ENCODE measurements around the gene CRIP2.

The CRIP2 gene

DNA sequence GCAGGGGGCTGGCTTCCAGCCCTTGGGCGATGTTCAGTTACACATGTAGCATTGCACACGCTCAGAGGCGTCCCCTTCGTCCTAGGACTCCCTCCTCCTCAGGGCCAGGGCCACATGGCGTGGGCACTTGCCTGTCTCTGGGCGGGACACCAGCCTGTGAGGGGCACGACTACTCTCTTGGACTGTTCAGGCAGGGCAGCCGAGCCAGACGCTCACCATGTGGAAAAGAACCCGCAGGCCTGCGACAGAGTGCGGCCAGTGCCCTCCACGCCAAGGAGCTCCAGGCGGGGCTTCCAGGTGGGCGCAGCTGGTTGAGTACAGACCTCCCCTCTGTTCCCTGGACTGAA is 34.1 kb upstream of the CRIP2 start:
- no peaks in the 10 kb centered on the region for H3K9me3 ChIP-seq (ENCODE audit: low read depth, low read length)
- peaks cover 17% of the 10 kb centered on the region for H3K36me3 ChIP-seq (ENCODE audit: insufficient read depth, low read length)
- no peak overlapping the region for H3K9ac ChIP-seq (ENCODE audit: insufficient read length)
- no peak for DNase-seq (ENCODE audit: low read depth, low spot score)
- TF ChIP-seq FOXP2 (optimal IDR thresholded peaks at IDR 0.05; ENCODE audit: control extremely low read depth, extremely low read length, insufficient read depth) (no peak), POLR2AphosphoS5 (IDR thresholded peaks at IDR 0.05; ENCODE audit: borderline replicate concordance, low read depth, low read length) (no peak), EZH2 (IDR thresholded peaks at IDR 0.05) (no peak)
- H3K27ac ChIP-seq = no peak overlapping the region
- H3K4me3 ChIP-seq = no peak overlapping the region

DNA sequence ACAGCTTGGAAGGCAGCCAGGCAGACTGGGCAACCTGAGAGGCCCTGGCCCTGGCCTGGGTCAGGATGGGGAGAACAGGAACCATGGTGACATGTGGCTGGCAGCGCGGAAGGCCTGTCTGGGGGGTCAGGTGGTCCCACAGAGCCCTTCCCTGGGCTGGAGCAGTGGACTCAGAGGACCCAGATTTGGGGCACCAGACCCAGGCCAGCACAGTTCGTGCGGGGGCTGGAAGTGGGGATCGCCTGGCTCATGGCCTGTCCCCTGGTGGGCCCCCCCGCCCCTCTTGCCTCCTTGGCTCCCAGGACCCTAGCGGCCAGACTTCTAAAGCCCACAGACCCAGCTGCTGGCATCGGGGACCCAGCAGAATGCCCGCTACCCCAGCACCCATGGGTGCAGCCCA is 33.6 kb upstream of the CRIP2 start:
- TF ChIP-seq EZH2 (IDR thresholded peaks at IDR 0.05) = no peak
- no peak for TF ChIP-seq FOXP2 (optimal IDR thresholded peaks at IDR 0.05; ENCODE audit: control extremely low read depth, extremely low read length, insufficient read depth)
- TF ChIP-seq POLR2AphosphoS5 (IDR thresholded peaks at IDR 0.05; ENCODE audit: borderline replicate concordance, low read depth, low read length) = no peak
- no peak overlapping the region for H3K27ac ChIP-seq

DNA sequence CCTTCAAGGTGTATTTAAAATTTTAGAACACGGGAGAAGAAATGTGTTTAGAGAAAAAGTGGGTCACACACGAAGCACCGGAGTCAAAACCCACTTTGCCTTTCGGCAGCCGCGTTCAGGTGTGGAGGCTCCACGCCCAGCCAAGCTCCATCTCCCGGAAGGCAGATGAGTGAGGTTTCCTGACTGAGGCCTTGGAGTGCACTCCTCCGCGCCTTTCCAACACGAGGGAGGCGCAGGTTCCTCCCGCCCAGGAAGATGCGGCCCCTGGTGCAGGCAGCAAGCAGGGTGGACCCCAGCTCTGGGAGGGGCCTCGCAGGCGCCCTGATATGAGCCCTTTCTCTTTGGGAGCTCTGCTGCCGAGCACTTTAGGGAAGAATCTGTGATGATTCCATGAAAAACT is 32.5 kb upstream of the CRIP2 start:
- TF ChIP-seq FOXP2 (optimal IDR thresholded peaks at IDR 0.05; ENCODE audit: control extremely low read depth, extremely low read length, insufficient read depth) (no peak), EZH2 (IDR thresholded peaks at IDR 0.05) (no peak), POLR2AphosphoS5 (IDR thresholded peaks at IDR 0.05; ENCODE audit: borderline replicate concordance, low read depth, low read length) (no peak)
- DNase-seq (ENCODE audit: low read depth, low spot score) = no peak
- Histone ChIP-seq H3K4me3 (no peak overlapping the region), H3K9ac (ENCODE audit: insufficient read length) (no peak overlapping the region), H3K9me3 (ENCODE audit: low read depth, low read length) (no peaks in the 10 kb centered on the region), H3K36me3 (ENCODE audit: insufficient read depth, low read length) (peaks cover 8% of the 10 kb centered on the region), H3K27ac (no peak overlapping the region; the same call in 1 of the 2 replicates)

More for the DNA sequence above, 33.6 kb upstream of the CRIP2 start:
- Histone ChIP-seq H3K9me3 (ENCODE audit: low read depth, low read length) (no peaks in the 10 kb centered on the region), H3K4me3 (no peak overlapping the region), H3K36me3 (ENCODE audit: insufficient read depth, low read length) (peaks cover 17% of the 10 kb centered on the region), H3K9ac (ENCODE audit: insufficient read length) (no peak overlapping the region)
- no peak for DNase-seq (ENCODE audit: low read depth, low spot score)

DNA sequence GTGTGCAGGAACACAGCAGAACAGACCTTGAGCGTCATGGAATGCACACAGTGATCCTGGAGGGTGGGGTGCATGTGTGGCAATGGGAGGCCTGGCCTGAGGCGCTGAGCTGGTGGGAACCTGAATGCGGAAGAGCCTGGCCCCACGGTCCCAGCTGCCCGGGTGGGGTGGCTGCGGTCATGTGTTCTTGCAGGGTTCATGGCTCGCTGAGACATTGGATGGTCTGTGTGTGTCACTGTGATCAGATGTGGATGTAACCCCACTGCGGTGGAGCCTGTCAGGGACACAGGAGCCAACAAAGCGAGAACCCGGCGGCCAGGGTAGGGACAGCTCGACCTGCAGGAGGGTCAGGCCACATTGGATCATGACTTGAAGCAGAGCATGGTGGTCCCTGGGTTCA is 31.8 kb upstream of the CRIP2 start:
- Histone ChIP-seq H3K27ac (no peak overlapping the region; the same call in 1 of the 2 replicates), H3K9ac (ENCODE audit: insufficient read length) (no peak overlapping the region), H3K4me3 (no peak overlapping the region), H3K9me3 (ENCODE audit: low read depth, low read length) (no peaks in the 10 kb centered on the region), H3K36me3 (ENCODE audit: insufficient read depth, low read length) (peaks cover 8% of the 10 kb centered on the region)
- TF ChIP-seq EZH2 (IDR thresholded peaks at IDR 0.05) (no peak), FOXP2 (optimal IDR thresholded peaks at IDR 0.05; ENCODE audit: control extremely low read depth, extremely low read length, insufficient read depth) (no peak), POLR2AphosphoS5 (IDR thresholded peaks at IDR 0.05; ENCODE audit: borderline replicate concordance, low read depth, low read length) (no peak; the same call in 1 of the 2 replicates)
- DNase-seq (ENCODE audit: low read depth, low spot score) = no peak

DNA sequence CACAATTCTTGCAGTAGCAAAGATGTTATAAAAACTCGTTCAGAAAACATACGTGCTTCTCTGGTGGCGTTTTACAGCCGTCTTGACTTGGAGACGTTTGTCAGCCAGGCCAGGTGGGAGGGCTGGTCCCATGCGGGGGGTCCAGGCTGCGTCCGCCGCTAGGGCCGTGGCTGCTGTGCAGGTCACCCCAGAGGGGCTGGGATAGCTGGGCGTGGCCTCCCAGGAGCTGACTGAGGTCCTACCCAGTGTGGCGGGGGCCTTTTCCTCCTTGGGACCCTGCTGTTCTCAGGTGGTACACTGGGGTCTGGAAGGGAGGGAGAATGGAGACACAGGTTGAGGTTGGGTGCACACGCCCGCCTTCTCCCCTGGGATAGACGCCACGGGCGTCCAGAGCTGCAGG is 29.8 kb upstream of the CRIP2 start:
- Histone ChIP-seq H3K9me3 (ENCODE audit: low read depth, low read length) (no peaks in the 10 kb centered on the region), H3K9ac (ENCODE audit: insufficient read length) (no peak overlapping the region), H3K36me3 (ENCODE audit: insufficient read depth, low read length) (peaks cover 16% of the 10 kb centered on the region), H3K4me3 (no peak overlapping the region), H3K27ac (no peak overlapping the region)
- DNase-seq (ENCODE audit: low read depth, low spot score) = no peak
- no peak for TF ChIP-seq POLR2AphosphoS5 (IDR thresholded peaks at IDR 0.05; ENCODE audit: borderline replicate concordance, low read depth, low read length)
- no peak for TF ChIP-seq FOXP2 (optimal IDR thresholded peaks at IDR 0.05; ENCODE audit: control extremely low read depth, extremely low read length, insufficient read depth)
- no peak for TF ChIP-seq EZH2 (IDR thresholded peaks at IDR 0.05)

DNA sequence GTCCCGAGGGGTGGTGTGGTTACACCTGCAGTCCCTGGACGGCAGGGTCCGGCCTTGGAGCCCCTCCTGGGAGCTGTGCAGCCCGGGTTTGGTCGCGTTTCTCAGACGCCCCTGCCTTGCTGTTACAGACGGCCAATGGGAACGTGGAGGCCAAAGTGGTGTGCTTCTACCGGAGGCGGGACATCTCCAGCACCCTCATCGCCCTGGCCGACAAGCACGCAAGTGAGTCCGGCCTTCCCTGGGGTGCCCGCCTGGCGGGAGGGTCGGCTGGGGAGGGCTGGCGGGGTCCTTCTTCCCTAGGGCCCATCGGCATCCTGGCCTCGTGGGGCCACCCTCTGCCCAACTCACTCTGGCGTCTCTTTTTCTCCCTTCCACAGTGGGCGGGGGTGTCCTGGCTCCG is 29.3 kb upstream of the CRIP2 start:
- no peak for TF ChIP-seq FOXP2 (optimal IDR thresholded peaks at IDR 0.05; ENCODE audit: control extremely low read depth, extremely low read length, insufficient read depth)
- TF ChIP-seq EZH2 (IDR thresholded peaks at IDR 0.05) = no peak
- no peak; the same call in 1 of the 2 replicates for TF ChIP-seq POLR2AphosphoS5 (IDR thresholded peaks at IDR 0.05; ENCODE audit: borderline replicate concordance, low read depth, low read length)
- H3K4me3 ChIP-seq = no peak overlapping the region
- H3K36me3 ChIP-seq (ENCODE audit: insufficient read depth, low read length) = peaks cover 19% of the 10 kb centered on the region
- peak overlapping the region; percentile 31; the same call in 1 of the 2 replicates for H3K27ac ChIP-seq
- no peak overlapping the region for H3K9ac ChIP-seq (ENCODE audit: insufficient read length)
- H3K9me3 ChIP-seq (ENCODE audit: low read depth, low read length) = no peaks in the 10 kb centered on the region
- no peak for DNase-seq (ENCODE audit: low read depth, low spot score)

DNA sequence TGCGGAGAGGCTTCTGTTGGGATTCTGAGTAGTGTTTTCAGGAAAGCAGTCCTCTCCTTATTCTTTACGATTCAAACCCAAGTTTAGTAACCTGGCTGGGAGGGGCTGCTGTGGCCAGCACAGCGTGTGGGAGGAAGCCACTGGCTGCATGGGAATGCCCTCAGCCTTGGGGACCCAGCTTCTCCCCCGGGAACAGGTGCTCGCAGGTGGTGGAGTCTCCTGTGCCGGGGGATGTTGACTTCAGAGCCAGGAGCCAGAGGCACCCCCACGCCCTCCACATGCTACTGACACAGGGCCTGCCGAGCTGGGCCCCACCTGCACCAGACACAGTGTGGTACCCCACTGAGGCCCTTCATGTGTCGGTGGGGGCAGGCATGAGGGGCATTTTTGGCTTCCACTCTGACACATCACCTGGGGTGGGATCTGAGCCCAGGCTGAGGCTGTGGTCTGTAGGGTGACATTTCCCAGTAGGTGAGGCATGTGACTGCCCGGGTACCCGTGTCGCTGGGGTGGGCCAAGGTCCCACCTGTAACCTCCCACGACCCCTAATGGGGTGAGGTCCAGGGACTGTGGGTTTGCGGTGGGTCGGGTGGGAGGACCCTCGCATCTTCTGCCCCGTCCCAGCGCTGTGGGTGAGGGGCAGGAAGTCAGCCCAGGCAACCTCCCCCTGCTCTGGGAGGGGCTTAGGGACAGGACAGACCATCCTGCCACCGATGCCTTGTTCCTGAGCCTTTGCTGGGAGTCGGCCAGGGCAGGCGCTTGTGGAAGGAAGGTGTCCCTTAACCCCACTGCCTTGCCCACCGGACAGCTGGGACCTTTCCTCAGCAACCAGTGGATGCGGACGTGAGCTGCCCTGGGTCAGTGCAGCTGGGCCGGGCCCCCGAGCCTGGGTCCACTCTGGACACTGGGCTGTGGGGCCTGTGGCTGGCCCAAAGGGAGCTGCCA is 28.4 kb upstream of the CRIP2 start:
- TF ChIP-seq POLR2AphosphoS5 (IDR thresholded peaks at IDR 0.05; ENCODE audit: borderline replicate concordance, low read depth, low read length) (no peak), FOXP2 (optimal IDR thresholded peaks at IDR 0.05; ENCODE audit: control extremely low read depth, extremely low read length, insufficient read depth) (no peak), EZH2 (IDR thresholded peaks at IDR 0.05) (no peak)
- Histone ChIP-seq H3K4me3 (no peak overlapping the region), H3K36me3 (ENCODE audit: insufficient read depth, low read length) (peaks cover 25% of the 10 kb centered on the region)

DNA sequence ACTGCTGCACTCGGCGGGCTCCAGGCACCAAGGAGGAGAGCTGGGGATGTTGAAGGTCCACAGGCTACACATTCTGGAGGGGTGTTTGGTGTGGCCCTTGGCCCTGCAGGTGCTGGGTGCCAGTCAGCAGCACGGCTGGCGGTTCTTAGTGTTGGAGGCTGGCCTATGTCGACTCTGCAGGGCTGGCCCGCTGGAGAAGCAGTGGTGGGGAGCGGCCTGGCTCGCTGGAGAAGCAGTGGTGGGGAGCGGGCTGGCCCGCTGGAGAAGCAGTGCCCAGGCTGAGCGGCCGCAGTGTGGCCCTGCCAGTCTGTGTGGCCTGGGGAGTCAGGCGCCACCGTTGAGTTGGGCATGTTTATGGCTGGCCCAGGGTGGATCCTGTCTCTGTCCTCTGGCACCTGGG is 27.6 kb upstream of the CRIP2 start:
- Histone ChIP-seq H3K9ac (ENCODE audit: insufficient read length) (no peak overlapping the region), H3K9me3 (ENCODE audit: low read depth, low read length) (no peaks in the 10 kb centered on the region), H3K27ac (no peak overlapping the region), H3K36me3 (ENCODE audit: insufficient read depth, low read length) (peaks cover 23% of the 10 kb centered on the region), H3K4me3 (no peak overlapping the region)
- no peak for DNase-seq (ENCODE audit: low read depth, low spot score)
- no peak for TF ChIP-seq POLR2AphosphoS5 (IDR thresholded peaks at IDR 0.05; ENCODE audit: borderline replicate concordance, low read depth, low read length)
- TF ChIP-seq FOXP2 (optimal IDR thresholded peaks at IDR 0.05; ENCODE audit: control extremely low read depth, extremely low read length, insufficient read depth) = no peak
- no peak for TF ChIP-seq EZH2 (IDR thresholded peaks at IDR 0.05)

More for the DNA sequence above, 28.4 kb upstream of the CRIP2 start:
- Histone ChIP-seq H3K27ac (peak overlapping the region; percentile 31; the same call in 1 of the 2 replicates), H3K9ac (ENCODE audit: insufficient read length) (no peak overlapping the region), H3K9me3 (ENCODE audit: low read depth, low read length) (no peaks in the 10 kb centered on the region)
- no peak for DNase-seq (ENCODE audit: low read depth, low spot score)
